HG03520 (cell line): Measurements from ENCODE around the gene MFSD1.
A peak's percentile ranks its signal among the peaks of the same experiment; 100 is the strongest.

Experiments used
- ATAC-seq: cut with Tn5 transposase; IDR thresholded peaks from one replicate; pipeline ENCODE4 v1.9.1; 2021; ENCODE audit warnings: mild to moderate bottlenecking, moderate library complexity; ENCODE audit not compliant: unreplicated experiment

MFSD1 gene

GRCh38 chr3:158809642-158810041 is 7.8 kb downstream of the MFSD1 start:
- no peak for ATAC-seq

GRCh38 chr3:158810823-158811724 is 9.2 kb downstream of the MFSD1 start:
- no peak for ATAC-seq

GRCh38 chr3:158819282-158819681 is 17.4 kb downstream of the MFSD1 start:
- no peak for ATAC-seq

GRCh38 chr3:158820521-158820920 is 18.7 kb downstream of the MFSD1 start:
- ATAC-seq: no peak

GRCh38 chr3:158821847-158822246 is 20.0 kb downstream of the MFSD1 start:
- ATAC-seq: no peak

GRCh38 chr3:158823426-158823825 is 21.6 kb downstream of the MFSD1 start:
- no peak for ATAC-seq

GRCh38 chr3:158827773-158828172 is 25.9 kb downstream of the MFSD1 start:
- ATAC-seq: no peak

GRCh38 chr3:158830391-158830790 is 28.5 kb downstream of the MFSD1 start:
- ATAC-seq: no peak

- ATAC-seq: no peak
Observed at GRCh38 chr3:158831861-158832260, 30.0 kb downstream of the MFSD1 start.

GRCh38 chr3:158835631-158836030 is 33.8 kb downstream of the MFSD1 start:
- no peak for ATAC-seq

GRCh38 chr3:158836312-158836711 is 34.5 kb downstream of the MFSD1 start:
- no peak for ATAC-seq

GRCh38 chr3:158837240-158837639 is 35.4 kb downstream of the MFSD1 start:
- ATAC-seq: no peak

GRCh38 chr3:158839966-158840365 is 38.1 kb downstream of the MFSD1 start:
- no peak for ATAC-seq

- ATAC-seq: no peak
Observed at GRCh38 chr3:158841387-158841786, 39.5 kb downstream of the MFSD1 start.

GRCh38 chr3:158842976-158843375 is 41.1 kb downstream of the MFSD1 start:
- ATAC-seq: no peak

GRCh38 chr3:158845765-158846350 is 44.0 kb downstream of the MFSD1 start:
- peak; percentile 32 for ATAC-seq

- ATAC-seq: peak; percentile 93
Observed at GRCh38 chr3:158846803-158847451, 45.1 kb downstream of the MFSD1 start.

- peak; percentile 26 for ATAC-seq
Observed at GRCh38 chr3:158847452-158847821, 45.6 kb downstream of the MFSD1 start.

- ATAC-seq: no peak
Observed at GRCh38 chr3:158847885-158848284, 46.0 kb downstream of the MFSD1 start.

- no peak for ATAC-seq
Observed at GRCh38 chr3:158849757-158850156, 47.9 kb downstream of the MFSD1 start.

- ATAC-seq: no peak
Observed at GRCh38 chr3:158859362-158859761, 57.5 kb downstream of the MFSD1 start.

GRCh38 chr3:158863247-158863646 is 61.4 kb downstream of the MFSD1 start:
- ATAC-seq: no peak
